Stimulated activated CD8-positive, alpha-beta memory T cell treated with anti-CD3 and anti-CD28 coated beads, Interleukin-2, amount 100 ng/mL, for 1 hour (primary cell): Measurements from ENCODE around the gene SSBP3.

Experiments used
- DNase-seq, 2 donors: peaks; one replicate each; pipeline ENCODE4 v3.0.0-alpha.2; 2020; ENCODE audit warnings: low read depth in 2 of 2

The SSBP3 gene

GRCh38 chr1:54305906-54306514, 100.2 kb downstream of the SSBP3 start:
- no peak for DNase-seq

GRCh38 chr1:54304518-54304917, 101.7 kb downstream of the SSBP3 start:
- DNase-seq, result no peak

- DNase-seq, result no peak
Observed at GRCh38 chr1:54302951-54303843, 103.0 kb downstream of the SSBP3 start.

GRCh38 chr1:54302549-54302948, 103.6 kb downstream of the SSBP3 start:
- no peak for DNase-seq

DNA sequence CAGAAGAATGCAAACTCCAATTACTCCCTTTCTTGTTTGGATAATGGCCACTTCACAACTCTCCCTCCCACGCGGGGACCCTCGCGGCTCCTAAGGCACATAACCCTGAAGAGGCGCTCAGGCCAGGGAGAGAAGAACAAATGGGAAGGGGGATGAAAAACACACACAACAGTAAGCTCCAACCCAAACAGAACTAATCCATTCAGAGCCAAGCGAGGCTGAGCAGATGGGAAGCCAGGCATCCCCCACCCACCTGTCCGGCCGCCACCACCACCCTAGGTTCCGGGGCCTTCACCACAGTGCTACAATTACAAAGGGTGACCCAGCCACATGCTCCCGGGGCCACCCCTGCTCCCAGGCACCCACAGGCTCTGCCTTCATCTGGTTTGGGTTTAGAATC, 104.7 kb downstream of the SSBP3 start:
- no peak for DNase-seq

- no peak for DNase-seq
Observed at GRCh38 chr1:54300401-54300800, 105.8 kb downstream of the SSBP3 start.

DNA sequence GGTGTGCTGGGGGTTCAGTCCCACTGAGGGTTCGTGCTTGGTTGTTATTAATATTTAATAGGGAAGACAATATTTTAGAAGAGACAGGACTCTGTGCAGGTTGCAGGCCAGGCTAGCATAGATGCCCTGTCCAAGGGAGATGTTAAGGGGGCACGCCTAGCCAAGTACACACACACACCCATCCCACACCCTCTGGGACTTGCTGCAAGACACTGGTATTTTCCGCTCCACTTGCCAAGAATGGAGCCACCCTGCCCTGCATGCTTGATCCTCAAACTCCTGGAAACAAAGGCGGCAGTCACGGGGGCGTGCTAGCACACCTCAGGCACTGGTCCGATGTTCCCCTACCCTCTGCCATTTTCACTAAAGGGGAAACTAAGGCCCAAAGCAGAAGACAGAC, 107.2 kb downstream of the SSBP3 start:
- DNase-seq, result no peak

GRCh38 chr1:54298284-54299033, 107.7 kb downstream of the SSBP3 start:
- DNase-seq, result no peak

DNA sequence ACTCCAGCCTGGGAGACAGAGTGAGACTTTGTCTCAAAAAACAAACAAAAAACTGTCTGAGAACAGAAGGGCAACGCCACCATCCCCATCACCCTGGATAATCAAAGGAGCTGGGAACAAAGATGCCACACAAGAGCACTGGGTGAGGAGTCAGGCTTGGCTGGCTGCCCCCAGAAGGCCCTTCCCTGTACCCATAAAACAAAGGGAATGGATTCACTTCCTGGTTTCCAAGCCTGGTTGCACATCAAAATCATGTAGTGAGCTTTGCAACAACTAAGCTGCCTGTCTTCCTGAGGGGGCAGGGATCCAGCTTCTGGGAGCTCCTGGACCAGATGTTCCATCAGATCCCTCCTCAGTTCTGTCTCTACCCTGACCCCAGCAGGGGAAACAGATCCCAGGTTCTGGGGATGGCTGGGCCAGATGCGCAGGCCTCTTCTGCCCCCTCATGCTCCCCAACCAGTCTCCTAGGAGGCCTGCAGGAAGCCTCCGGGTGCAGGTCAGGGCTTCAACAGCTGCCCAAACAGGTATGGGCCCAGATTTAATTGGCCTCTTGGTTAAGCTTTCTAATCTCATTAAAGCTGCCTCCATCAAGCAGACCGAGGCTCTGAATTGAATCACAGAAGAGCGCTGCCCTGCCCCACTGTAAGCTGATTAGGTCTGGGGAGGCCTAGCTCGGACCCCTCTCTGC, 108.5 kb downstream of the SSBP3 start:
- DNase-seq, result no peak

DNA sequence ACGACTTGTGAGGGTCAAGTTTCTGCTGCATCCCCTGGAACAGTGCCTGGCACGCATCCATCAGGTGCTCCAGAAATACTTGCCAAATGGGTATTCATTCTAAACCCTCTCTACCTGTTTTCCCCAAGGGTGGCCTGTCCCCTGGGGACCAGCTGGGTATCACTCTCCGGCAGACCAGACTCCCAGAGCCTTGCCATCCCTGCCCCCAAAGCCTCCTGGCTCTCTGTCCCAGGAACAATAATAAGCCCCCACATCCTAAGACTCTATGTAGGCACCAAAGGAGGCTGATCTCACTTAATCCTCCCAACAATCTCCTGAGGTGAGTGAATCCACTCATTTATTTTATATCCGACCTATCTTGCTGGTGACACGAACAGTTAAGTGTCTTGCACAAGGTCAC, 109.5 kb downstream of the SSBP3 start:
- DNase-seq, result no peak

- no peak for DNase-seq
Observed at GRCh38 chr1:54294887-54295286, 111.3 kb downstream of the SSBP3 start.

GRCh38 chr1:54292002-54292911, 113.9 kb downstream of the SSBP3 start:
- no peak for DNase-seq

DNA sequence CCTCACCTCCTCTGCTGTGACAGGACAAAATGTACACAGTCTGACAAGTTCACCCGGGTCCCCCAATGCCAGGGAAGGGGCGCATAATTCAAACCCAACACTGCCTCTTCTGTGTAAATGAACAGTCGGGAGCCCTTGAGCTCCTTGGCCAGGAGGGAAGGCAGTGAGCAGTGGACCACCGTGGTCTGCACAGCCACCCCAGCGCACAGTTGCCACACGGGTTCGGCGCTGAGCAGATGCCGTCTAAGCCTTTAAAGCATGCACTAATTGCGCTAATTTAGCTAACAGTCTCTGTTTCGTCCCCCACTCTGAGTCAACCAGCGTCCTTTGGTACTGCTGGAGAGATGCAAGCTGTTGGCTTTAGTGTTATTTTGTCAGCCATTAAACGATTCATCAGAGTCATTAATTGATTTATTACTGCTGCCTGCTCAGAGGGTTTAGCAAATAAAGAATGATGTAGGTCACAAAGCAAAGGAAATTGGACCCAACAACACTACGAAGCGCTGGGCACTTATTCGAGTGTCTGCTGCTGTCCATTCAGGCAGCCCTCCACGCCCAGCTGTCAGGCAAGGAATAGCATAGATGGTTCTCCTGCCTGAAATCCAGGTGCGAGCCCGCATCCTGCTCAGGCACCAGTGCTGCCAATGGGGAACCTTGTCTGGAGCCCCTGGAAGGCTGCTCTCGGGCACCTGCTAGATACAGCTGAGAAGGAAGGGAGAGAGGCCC, 114.8 kb downstream of the SSBP3 start:
- no peak for DNase-seq

DNA sequence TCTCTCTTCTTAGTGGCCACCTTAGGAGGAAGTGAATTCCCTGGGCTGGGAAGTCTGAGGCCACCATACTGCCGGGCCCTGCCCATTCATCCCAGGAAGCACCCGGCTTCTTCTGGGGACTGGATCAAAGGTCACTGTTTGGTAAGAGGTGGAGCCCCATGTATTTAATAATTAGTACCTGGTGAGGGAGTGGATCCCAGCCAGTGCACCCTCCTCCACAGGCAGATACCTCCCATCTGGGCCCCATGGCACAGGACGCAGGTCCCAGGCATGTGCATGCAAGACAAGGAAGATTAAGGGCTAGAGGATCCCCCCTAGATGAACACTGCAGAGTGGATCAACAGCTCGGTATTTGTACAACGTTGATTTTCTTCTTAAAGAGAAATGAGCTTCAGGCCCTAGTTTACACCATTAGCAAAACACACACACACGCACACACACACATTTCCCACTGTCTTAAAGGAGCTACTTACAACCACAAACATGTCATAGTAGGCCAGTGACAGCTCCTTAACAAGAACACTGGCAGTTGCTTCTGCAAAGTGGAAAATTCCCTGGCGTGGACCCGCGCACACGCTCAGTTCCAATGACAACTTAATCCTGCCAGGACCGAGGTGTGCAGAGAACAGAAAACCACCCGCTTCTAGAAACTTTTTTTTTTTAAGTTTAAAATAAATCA, 115.5 kb downstream of the SSBP3 start:
- no peak for DNase-seq

DNA sequence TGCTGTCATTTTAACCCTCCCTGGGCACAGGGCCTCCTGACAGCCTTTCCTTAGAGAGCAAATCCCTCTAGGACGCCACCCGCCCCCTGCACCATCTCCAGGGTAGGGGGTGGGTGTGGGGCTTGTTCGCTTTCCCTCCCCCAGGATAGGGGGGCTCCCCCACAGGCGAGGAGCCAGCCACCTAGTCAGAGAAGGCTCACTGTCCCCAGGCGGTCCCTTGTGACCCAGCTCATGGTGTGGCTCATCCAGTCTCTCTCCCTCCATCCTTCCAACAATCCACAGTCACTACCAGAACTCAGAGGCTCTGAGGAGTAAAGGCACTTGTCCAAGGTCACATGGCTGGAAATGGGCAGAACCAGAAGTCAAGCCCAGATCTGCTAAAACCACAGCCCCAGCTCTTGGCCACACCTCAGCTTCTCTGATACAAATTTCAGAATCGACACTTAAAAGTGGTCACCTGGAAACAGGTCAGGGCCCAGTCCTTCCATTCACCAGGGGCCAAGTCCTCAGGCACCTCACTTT, 116.4 kb downstream of the SSBP3 start:
- DNase-seq, result no peak

DNA sequence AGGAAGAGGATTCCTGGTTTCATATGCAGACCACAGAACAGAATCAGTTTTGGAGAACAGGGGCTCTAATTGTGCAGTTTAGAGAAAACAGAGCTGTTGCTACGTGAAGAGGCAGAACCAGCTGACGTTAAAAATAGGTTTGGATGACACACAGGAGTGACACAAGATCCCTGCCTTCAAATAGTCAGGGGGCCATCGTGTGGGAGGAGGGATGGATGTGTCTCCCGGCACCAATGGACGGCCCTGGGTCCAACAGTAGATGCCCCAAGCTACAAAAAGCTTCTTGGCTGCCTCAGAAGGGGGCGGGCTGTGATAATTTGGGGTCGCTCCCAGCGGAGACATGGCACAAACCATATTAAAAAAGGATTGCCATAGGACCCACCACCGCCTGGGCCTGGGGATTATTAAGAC, 118.4 kb downstream of the SSBP3 start:
- no peak for DNase-seq

- peak; percentile 20 to 36 for DNase-seq
Observed at GRCh38 chr1:54287176-54287650, 119.0 kb downstream of the SSBP3 start.

DNA sequence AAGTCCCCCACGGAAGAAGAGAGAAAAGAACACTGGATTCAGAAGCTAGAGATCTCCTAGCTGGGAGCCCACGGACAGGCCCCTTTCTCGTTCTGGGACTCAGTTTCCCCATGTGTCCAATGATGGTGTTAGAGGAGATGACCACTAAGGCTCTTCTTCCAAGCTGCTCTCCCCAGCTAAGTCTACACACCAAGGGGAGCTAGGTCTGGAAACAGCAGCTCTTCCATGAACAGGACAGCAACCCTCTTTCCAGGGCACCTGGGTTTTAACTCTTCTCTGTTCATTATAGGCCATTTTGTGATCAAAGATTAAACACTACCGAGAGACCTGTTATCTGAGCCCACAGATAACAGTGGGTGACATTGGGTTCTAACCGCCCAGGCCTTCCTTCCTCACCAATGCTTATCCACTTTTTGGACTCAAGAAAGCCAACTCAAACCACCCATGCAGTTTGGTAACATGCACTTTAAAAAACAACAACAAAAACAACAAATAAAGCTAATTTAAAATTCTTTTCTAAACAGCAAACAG, 120.3 kb downstream of the SSBP3 start:
- no peak for DNase-seq
